Fibroblast of peridontal ligament (primary cell): Measurements from ENCODE around the gene TSPAN10.
"Not testable (repeated sequence)": the region's sequence is repeated elsewhere in the genome, so short reads cannot be mapped to it uniquely, and the experiment has no call there.

ENCODE experiments used
- DNase-seq: peaks from one replicate; pipeline ENCODE4 v3.0.0-alpha.2; 2010; ENCODE audit errors: extremely low read depth

Gene TSPAN10

DNA sequence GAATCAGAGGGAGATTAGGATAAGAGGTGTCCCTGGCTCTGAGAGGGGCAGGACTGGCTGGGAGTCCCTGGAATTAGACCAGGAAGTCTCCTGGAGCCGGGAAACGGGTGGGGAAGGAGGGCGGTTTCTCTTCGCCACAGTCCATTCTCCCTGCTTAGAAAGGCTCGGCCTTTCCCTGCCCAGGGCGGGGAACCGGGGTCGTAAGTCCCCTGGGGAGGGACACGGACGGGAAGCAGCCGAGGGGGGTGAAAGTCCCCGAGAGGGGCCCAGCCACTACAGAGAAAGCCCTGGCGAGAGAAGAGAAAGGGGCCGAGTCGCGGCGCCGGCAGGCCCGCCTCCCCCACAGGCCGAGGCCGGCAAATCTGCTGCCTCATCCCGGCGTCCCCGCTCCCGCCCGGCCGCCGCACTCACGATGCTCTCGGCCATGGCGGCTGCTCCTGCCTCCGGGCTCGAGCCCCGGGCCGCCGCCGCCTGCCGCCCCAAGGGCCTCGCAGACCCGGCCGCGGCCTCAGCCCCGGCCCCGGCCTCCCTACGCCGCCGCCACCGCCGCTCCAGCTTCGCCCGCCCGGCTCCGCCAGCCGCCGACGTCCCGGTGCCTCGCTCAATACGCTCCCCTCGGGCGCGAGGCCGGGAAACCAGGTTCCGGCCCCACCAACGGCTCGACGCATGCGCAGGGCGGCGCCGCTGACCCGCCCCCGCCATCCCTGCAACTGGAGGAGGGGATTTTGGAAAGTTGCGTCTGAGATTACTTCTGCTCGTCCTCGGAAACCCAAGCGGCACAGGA, at the start of gene TSPAN10, which contains the start of gene NPLOC4:
Gene TSPAN10, plus strand, starts transcription at position 692 of the 784 bp plus-strand sequence. CDS start 5,217 bp downstream, outside the sequence.
Gene NPLOC4, minus strand, starts transcription at position 608 of the 784 bp plus-strand sequence. Its CDS starts 182 bp downstream, at position 426.
- peak; percentile 82 for DNase-seq

DNA sequence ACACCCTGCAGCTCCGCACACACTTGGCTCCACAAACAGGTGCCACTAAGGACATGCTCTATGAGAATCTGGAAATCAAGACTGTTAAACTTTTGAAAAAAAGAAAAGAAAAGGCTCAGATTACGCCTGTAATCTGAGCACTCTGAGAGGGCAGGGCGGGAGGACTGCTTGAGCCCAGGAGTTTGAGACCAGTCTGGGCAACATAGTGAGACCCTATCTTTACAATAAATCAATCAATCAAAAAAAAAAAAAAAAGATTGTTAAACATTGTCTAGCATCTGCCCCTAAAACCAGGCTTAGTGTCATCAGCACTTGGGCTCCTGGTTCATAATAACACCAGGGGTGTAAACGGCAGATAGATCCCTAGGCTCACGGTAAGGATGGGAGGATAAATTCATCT, 47.4 kb upstream of the TSPAN10 start:
- DNase-seq: no peak

DNA sequence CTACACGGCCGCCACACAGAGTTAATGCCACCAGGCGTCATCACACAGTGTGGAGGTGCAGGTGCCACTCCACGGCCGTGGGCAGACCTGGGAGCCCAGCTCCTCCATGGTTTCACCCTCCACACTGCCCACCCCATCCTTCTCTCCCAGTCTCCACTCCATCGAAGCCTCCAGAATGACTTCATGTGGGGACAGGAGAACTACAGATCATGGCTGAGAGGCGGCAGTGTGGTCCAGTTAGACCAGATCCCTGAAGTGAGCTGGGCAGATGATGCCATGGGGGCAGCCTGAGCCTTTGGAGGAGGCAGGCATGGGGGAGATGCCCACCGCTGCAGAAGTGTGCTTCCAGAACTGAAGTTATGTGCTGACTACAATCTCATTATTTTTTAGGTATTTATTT, 46.9 kb upstream of the TSPAN10 start:
- DNase-seq: no peak

DNA sequence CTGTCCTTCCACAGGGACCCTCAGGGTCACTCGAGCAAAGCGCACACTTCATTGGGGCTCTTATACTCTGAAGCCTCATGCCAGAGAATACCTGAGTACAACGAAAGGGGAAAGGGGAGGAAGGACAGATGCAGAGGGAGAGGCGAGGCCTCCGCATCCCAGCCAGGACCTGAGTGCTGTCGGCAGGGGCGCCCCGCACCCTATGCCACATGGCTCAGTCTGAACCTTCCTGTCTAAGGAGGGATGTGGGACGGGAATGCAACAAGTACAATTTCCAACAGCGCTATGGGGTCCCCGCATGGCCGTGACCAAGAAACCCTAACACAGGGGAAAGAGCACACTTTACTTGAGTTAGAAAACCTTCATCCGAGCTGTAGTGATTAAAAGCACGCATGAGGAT, 45.0 kb upstream of the TSPAN10 start:
- DNase-seq: no peak

DNA sequence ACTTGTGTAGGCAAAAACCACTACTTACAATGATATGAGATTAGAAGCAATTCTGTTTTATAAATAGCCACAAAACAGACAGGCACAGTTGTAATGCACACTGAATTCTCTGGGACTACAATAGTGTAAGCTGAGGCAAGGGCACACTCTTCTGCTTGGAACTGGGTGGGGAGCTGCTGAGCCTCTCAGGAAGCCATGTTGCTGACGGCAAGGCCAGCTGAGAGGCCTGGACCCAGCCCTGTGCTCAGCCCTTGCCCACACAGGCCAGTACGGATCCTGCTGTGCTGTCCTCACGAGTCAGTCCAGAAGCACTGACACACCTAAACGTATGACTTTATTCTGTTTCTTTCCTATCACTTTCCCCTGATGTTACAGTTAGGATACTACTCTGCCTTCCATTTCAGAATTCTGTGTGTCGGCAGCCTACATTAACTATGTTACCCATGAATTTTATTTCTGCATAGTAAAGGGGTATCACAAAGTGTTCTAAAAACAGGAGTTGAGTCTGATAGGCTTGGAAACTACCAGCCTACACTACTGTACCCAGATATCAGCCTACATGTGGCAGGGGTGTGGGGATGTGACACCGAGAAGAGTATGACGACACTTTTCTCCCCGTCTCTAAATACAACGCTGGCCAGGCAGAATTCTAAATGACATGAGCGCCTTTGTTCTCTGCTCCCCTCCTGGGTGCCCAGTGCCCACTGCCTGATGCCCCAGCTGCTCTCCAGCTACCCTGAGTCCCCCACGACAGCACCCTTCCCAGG, 43.7 kb upstream of the TSPAN10 start:
- no peak for DNase-seq

DNA sequence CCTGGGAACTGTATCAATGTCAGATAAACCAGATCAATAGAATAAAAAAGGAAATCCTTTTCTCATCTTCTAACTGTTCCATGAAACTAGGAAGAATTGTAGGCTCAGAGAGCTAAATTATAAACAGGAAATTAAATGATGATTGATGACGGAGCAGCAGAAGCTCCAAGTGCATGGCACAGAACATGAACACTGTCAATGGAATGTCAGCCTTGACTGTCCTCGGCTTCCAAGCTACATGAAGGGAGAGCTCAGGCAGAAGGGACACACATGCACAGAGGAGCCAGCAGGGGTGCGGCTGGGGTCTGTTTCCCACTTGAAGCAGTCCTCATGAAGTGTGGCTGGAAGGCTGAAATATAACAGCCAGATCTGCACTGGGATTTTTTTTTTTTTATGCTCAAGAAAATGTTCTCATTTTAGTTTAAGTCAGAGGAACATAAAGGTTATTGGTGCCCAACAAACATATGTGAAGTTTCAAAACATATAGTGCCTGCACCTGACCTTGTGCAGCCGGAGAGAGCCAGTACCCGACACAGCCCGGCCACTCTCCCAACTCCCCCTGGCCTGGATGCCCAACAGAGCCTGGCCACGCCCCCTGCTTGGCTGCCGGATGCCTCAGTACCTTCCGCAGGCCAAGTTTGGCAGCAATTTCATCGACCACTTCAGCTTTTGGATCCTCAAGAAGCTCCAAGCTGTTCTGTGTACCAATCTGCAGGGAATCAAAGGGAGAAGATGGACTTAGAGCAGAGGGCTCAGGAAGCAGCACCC, 37.1 kb upstream of the TSPAN10 start:
- peak; percentile 50 for DNase-seq

DNA sequence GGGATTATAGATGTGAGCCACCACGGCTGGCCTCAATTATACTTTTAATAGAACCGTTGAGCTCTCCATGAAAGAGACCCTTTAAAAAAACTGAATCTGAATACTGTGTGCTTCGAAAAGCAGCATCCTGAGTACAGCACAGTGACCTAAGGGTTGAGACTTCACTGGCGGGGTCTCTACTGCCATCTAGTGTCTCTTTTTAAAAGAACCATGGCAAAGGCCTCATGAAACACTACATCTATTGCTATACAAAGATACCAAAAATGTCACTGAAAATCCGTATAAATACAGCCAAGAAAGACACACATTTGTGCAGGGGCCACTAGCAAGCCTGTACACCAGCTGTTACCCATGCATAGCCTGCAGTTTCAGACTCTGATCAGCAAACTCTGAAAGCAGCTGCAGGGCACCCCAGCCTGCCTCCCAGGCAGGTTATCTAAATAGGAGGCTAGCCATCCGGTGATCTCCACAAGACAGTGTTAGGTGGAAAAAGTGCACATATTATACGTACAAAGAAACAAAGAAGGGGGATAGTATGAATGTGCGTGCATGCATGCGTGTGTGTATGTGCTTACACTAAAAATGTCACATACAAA, 35.4 kb upstream of the TSPAN10 start:
- DNase-seq: peak; percentile 84

DNA sequence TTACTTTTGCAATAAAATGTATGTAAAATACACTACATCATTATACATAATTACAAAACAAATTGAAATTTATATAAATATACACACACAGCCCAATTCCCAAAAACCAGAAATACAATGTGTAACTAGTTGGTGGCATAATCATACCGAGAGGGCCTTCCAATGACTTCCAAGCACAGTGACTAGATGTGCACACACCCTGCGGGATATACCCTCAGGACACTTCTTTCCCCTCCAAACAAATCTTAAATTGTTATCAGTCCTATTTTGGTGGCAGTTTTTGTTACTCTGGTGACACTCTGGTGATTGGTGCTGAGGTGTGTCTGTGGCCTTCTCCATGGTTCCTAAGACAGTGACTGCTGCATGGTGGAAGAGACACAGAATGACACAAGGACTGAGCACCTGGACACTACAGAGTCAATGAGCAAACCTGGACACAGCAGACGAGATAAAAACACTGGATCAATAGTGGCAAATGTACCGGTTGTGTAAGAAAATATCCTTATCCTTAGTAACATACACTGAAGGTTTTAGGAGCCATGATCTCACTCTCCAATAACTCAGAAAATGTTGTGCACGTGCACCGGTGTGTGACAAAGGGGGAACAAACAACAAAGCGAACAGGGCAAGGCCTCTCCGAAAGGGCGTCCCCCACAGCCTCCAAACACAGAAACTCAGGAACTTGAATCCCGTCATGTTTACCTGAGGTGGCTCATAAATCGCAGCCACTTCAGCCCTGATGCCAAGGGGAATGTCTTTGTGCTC, 33.0 kb upstream of the TSPAN10 start:
- no peak for DNase-seq

DNA sequence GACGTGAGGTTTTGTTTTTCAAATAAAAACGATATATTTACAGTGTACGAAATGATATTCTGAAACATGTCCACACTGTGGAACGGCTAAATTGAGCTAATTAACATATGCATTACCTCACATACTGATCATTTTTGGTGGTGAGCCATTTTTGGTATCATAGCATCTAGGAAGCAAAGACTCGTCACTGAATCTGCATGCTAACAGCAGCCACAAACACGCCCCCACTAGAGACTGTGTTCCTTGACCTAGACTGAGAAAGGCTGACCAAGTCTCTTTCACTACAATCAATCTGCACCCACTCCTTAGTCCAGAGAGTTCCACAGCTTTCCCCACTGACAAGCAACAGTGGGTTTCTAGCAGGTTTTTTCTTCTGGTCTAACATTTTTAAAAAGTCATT, 29.6 kb upstream of the TSPAN10 start:
- DNase-seq: peak; percentile 19

DNA sequence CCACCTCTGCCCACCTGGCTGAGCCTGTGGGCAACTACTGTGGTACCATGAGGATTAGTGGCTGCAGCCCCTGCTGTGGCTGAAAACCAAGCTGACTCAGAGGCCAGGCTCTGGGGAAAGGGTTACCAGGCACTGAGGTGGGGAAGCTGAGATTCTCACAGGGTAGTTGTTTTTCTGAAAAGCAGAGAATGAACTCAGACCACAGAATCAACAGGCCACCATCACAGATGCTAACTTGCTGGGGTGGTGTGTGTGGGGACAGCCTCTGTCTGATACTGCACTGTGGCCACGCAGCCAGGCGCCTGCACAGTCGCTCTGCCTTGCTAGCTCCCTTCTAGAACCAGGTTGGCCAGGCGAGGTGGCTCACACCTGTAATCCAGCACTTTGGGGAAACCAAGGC, 28.9 kb upstream of the TSPAN10 start:
- no peak for DNase-seq

DNA sequence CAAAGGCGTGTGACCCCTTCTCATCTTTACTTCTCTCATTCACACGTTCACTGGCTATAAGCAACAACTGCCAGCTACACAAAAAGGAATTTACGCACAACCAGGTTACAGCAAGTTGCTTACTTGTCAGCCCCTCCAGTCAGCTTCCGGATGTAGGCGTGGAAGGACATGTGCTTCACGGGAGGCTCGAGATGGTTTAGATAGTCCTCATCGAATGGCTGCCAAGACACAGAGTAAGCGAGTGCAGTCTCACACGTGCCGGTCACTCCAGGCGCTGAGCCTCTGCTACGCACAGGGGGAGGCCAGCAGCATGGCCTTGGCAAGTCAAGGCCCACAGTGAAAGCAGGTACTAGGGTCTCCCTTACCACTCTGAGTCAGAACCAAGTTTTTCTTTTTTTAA, 28.4 kb upstream of the TSPAN10 start:
- no peak for DNase-seq

DNA sequence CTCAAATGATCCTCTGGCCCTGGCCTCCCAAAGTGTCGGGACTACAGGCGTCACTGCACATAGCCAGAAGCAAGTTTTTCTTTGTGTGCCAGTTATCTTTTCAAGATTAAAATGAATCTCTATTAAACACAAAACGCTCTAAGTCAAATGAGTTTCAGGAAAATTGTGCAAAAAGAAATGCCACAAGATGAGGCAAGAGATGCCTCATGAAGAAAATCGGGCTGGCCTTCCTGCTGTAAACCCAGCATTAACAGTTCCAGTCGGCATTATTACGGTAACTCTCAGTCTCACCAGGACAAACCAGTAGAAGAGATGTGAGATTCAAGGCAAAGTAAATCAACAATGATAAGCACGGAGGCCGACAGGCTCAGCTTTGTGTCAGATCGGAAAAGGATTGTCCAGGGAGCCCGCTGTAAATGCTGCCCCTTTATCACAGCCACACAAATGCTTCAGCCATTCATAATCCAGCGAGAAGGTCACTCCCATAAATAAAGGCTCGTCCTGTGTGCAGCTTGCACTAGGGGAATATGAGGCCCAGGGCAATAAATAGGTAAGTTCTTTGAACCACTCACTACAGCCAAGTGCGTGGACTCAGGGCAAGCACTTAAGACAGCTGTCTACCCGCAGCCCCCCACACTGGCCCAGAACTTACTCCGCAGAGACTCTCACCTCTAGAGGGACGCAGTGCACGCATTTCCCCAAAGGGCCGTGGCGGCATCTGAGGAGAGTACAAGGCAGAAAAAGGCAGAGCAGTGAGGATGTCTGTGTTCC, 27.3 kb upstream of the TSPAN10 start:
- DNase-seq: no peak

DNA sequence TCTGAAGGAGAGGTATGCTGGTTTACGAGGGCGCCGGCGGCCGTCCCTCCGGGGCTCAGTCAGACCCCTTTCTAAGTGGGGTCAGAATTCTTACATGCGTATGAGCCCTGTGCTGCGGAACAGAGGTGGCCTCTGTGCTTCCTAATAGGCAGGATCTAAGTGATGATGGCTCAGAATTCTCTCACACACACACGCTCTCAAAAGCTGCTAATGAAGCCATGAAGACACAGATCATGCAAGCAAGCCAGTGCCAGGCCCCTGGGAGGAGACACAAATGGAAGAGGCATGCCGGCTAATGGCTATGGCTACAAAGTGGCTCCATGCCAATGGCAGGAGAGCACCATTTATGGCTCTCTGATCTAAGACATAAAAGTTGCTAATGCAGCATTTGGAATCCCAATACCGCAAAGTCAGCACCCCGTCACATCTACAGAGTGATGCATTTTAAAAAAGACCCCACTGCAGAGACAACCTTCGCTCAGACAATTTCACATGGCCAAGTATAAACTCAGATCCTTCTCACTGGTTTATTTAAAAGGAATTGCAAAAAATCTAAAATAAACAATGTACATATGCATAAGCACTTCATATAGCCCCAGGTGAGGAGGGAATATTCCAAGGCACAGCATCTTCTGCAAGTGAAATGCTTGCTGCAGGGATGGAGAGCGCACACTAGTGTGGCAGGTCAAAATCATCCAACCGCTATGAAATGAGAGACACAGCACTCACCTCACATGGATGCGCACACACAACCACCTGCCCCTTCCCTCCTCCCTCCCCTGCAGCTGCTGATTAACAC, 24.6 kb upstream of the TSPAN10 start:
- no peak for DNase-seq

DNA sequence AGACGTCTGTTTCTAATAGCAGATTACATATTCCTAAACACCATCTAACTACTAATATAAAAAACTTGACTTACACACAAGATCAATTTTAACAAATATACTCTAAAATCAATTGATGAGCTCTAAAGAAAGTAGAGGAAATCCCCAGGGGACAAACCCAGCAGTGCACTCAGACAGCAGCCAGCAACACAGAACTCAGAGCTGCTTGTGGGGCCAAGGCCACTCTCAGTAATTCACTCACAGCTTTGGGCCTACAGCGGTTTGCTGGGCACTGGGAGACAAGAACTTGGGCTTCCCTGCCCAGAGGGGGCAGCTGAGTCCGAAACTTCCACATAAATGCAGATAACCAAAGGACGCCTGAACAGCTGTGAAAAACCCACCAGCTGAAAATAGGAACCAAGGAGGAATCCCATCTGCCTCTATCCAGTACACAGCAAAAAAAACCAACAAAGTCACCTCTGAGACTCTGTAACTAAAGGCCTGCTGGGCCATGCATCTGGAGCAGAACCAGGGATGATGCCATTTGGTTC, 21.5 kb upstream of the TSPAN10 start:
- no peak for DNase-seq

DNA sequence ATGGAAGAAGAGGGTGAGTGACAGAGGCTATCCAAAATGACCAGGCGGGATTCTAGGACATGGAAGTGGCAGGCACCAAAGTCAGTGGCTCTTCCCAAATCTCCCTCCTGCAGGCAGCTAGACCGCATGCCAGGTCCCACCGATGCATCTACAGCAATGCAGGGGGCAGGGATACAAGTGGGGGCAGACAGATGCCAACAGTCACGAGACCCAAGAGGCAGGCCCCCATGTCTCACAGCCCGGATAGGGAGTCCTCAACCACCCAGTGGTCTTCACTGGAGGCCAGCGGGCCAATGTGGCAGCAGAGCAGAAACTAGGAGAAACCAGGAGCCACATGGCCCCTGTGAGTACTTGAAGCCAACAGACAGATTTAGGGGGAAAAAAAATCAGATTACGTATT, 20.1 kb upstream of the TSPAN10 start:
- no peak for DNase-seq

DNA sequence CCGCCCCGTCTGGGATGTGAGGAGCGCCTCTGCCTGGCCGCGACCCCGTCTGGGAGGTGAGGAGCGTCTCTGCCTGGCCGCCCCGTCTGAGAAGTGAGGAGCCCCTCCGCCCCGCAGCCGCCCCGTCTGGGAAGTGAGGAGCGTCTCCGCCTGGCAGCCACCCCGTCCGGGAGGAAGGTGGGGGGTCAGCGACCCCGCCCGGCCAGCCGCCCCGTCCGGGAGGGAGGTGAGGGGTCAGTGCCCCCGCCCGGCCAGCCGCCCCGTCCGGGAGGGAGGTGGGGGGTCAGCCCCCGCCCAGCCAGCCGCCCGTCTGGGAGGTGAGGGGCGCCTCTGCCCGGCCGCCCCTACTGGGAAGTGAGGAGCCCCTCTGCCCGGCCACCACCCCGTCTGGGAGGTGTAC, 18.7 kb upstream of the TSPAN10 start:
- DNase-seq: not testable (repeated sequence)

DNA sequence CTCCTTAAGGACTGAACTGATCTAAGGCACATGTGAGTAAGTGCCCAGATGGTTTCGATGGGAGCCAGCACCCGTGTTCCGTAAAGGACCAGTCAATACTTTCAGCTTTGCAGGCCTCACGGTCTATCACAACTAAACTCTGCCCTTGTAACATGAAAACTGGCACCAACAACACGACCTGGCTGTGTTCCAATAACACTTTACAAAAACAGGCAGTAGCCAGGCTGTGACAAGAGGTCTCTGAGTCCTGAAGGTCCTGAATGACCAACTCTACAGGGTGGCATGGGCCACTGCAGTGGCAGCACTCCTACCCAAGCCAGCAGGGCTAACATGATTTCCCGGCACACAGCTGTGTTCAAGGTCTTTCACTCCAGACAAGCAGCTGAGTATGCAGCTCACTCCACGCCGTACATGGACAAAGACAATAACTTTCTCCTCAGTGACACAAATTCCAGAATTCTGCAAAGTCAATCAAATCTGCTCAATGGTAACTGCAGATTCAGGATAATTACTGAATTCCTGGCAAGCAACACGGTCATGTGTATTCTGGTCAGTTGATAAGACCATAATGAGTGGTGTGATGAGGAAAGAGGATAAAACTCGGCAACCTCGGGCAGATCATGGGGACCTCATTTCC, 15.4 kb upstream of the TSPAN10 start:
- DNase-seq: no peak

DNA sequence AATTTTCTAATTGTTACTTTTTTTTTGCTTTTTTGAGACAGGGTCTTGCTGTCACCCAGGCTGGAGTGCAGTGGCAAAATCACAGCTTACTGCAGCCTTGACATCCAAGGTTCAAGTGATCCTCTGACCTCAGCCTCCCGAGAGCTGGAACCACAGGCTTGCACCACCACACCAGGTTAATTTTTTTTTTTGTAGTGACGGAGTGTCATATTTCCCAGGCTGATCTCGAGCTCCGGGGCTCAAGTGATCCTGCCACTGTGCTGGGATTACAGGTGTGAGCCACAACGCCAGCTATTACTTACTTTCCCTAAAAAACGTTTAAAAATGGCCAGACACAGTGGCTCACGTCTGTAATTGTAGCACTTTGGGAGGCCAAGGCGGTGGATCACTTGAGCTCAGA, 6.7 kb upstream of the TSPAN10 start:
- no peak for DNase-seq

DNA sequence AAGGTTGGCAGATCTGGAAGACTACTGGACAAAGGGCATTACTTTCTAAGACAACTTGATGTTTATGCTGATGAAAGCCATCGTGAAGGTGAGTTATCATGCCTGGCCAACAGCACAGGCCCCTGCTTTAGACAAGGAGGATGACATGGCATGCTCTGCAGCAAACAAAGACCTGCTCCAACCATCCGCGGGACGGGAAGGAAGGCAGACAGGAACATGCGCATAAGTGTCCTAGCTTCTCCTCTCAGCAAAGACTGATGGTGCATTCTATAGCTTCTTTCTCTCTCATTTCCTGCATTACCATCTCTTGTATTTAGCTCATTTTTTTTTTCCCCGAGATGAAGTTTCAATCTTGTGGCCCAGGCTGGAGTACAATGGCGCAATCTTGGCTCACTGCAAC, 5.5 kb upstream of the TSPAN10 start:
- DNase-seq: no peak
